Panc1 (cell line): ENCODE measurements around the gene MYPN.

Experiments used
- CTCF ChIP-seq: fragments of 450-650 bp; IDR thresholded peaks from 2 replicates; pipeline ENCODE4 v1.5.1; 2017; ENCODE audit warnings: mild to moderate bottlenecking
- REST ChIP-seq, 2 experiments: IDR thresholded peaks; 2 replicates each; pipeline ENCODE4 v1.6.1; 2011 to 2012; ENCODE audit warnings: low read depth in 2 of 2, control low read depth in 1 of 2, low read length in 1 of 2, mild to moderate bottlenecking in 1 of 2, moderate library complexity in 1 of 2; ENCODE audit not compliant: insufficient read depth in 1 of 2
- TCF7L2 ChIP-seq: IDR thresholded peaks from 2 replicates; pipeline ENCODE4 v1.6.1; 2011; ENCODE audit warnings: mild to moderate bottlenecking, low read depth, low read length, inconsistent platforms

GRCh38 chr10:68086011-68086410 lies 23.3 kb upstream of the MYPN start:
- TF ChIP-seq CTCF = no peak
- TF ChIP-seq TCF7L2 = no peak
- no peak for TF ChIP-seq REST (IDR thresholded peaks at IDR 0.05; ENCODE audit: insufficient read depth in 1 of 2, low read depth in 2 of 2, low read length in 1 of 2)
